GM19193 (cell line): ENCODE data around the gene SLC7A14.

Experiments
- POLR2A ChIP-seq: IDR thresholded peaks from 4 replicates; pipeline ENCODE4 v1.6.1; 2011; ENCODE audit not compliant: insufficient read depth, insufficient read length; ENCODE audit errors: extremely low read depth

SLC7A14 gene

DNA sequence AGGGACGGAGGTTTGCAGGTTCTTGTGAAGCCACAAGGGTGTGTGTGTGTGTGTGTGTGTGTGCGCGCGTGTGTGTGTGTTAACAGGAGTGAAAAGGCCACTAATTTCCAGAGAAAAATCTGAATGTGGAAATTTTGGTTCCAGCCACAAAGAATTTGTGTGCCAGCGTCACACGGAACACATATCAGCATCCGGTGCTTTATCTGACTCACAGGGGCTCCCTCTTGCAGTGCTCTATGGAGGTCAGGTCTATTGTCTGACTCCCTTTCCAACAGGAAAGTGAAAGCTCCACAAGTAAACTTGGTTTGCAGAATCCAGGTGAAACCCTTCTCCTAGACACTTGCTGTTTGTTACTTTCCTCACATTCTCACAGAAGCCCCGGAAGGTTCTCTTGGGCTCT, 161.0 kb downstream of the SLC7A14 start:
- no peak for TF ChIP-seq POLR2A

DNA sequence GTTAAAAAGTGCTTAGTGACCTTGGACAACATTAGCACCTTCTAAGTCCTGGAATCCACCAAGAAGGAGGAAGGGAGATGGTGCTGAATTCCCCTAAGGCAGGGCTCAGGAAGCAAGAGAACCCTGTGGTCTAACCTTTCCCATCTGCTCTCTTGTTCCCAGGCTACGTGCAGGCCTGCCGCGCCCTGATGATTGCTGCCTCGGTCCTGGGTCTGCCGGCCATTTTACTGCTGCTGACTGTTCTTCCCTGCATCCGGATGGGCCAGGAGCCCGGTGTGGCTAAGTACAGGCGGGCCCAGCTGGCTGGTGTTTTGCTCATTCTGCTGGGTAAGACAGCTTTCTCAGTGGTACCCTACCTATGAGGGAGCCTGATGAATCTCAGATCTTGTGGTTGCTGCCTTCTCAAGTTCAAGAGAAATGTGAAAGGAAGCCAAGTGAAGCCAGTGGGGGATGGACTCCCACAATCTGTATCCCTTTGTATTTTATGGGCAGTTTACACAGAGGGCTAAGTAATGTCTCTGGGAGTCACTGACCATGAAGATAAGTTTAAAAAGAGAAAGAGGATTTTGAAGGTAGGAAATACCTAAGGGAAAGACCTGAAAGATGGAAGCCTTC, 162.8 kb downstream of the SLC7A14 start:
- TF ChIP-seq POLR2A: no peak

DNA sequence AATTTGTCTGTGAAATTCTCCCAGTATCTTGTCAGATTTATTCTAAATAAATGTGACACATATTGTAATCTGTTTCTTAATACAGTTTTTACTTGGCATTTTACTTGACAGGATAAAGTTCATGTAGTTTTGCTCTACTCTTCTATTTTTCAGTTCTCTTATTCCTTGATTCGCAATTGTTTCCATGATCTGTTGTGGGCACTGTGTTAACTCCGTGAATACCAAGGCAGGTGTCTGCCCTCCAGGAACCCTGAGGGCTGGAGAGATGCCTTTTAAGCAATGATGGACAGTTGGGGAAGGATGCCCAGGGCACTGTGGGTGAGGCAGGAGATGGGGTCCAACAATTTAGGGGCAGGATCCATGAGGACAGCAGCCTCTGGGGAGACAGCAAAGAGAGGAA, 164.1 kb downstream of the SLC7A14 start:
- no peak for TF ChIP-seq POLR2A

DNA sequence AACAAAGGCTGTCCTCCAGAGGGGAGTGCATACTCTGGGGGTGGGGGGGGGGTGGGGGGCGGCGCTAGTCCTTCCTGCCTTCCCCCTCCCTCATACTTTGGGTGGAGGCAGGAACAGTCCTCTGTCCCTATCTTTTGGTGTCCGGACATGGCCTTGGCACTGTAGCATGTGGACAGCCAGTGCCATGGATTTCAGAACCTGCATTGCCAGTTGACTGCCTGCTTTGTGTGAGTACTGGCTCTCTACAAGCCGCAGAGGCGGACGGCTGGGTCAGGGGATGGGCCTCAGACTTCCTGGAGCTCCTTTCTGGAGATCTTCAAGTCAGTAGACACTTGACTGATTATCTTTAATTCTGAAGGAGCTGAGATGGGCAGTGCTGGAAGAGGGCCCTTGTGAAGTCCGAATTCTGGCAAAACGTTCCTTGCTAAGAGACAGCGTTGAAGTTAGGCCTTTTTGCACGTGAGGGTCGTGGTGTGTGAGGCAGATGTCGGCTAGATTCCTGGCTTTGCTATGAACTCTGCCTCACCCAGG, 164.7 kb downstream of the SLC7A14 start:
- no peak for TF ChIP-seq POLR2A

DNA sequence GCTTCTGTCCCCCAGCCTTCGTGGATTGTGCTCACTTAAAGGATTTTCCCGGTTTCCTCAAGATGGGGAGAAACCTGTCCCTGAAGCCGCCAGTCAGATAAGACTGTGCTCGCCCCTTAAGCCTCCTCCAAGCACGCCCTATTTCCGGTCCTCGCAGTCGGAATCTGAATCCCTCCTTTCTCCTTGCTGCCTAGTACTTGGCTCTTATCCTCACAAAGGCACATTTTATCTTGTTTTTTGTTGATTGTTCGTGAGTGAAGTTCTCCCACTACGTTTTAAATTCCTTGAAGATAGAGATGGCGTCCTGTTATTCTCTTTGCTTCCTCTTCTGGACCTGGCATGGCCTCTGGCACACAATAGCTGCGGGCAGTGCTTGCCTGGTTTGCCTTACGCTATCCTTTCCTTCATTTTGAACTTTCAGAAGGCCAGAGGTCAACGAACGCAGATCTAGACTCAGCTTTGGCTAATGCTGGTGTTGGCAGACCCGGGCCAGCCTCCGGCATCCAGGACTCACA, 165.5 kb downstream of the SLC7A14 start:
- TF ChIP-seq POLR2A: no peak

DNA sequence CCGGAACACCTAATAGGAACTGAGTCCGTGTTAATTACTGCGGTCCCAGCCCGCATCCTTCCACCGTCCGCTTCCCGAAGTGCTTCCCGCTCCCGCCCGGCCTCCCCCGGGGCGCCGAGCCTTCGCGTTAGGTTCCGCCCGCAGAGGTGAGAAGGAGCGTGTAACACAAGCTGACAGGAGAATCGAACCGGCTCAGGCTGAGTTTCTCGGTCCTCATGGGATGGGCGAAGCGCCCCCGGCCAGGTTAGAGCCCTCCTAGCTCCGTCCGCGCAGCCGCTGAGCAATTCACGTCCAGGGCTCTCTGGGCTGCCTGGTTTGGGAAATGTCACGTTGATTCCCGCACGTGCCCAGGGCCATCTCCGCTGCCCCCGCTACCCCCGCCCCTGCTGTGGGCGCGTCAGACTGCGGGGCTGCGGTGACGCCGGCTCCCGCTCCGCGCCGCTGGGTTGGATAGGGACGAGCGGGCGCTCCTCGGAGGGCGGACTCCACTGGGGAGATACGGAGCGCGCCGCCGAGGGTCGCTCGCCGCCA, 166.3 kb downstream of the SLC7A14 start:
- TF ChIP-seq POLR2A: no peak

DNA sequence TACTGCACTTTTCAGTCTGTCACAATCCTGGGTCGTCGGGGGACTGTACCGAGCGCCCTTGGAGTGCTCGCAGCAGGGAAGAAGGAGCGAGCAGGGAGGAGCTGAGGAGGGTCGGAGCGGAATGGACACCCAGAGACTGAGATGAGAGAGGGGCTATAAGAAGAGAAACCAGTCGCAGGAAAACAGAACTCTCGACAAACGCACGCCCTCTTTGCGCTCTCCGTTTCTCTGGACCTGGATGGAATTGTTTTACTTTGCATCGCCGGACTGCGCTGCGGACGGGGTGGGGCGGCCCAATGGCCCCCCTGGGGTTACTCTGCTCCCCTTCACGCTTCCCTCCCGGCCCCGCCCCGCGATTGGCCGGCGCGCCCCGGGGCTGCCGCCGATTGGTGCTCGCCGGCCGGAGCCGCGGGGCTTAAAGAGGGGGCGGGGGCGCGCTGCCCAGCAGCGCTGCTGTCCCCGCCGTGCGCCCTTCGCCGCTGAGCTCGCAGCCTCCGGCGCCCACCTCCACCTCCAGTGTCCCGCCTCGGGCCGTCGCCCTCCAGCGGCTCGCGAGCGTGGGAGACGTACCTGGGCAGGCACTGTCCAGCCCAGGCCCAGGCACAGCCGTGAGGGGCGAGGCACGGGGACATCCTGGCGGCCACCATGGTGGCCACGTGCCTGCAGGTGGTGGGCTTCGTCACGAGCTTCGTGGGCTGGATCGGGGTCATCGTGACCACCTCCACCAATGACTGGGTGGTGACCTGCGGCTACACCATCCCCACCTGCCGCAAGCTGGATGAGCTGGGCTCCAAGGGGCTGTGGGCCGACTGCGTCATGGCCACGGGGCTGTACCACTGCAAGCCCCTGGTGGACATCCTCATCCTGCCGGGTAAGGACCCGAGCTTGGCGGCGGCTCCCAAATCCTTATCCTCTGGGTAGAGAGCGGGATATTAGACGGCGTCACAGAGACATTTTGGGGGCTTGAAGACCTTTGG, 167.2 kb downstream of the SLC7A14 start, which contains the start of gene CLDN11:
TSS of gene CLDN11 (plus strand) at position 447 of the 977 bp plus-strand sequence. CDS start at position 646, 199 bp downstream.
- no peak for TF ChIP-seq POLR2A

DNA sequence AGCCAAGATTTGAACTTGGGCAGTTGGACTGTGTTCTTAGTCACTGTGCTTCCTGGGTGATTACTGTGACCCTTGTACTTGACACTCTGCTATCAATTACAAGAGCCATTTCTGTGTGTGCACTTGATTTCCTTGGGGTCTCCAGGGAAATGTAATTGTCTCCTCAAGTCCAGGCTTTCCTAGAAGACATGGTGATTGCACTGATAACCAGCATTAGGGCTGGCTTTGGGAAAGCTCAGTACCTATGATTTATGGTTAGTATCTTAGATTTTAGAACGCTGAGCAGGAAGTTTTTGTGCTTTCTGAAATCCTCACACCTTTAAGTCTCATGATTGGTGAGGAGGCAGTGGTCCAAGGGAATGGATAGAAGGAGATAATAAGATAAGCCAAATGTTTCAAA, 168.8 kb downstream of the SLC7A14 start:
- TF ChIP-seq POLR2A: no peak

DNA sequence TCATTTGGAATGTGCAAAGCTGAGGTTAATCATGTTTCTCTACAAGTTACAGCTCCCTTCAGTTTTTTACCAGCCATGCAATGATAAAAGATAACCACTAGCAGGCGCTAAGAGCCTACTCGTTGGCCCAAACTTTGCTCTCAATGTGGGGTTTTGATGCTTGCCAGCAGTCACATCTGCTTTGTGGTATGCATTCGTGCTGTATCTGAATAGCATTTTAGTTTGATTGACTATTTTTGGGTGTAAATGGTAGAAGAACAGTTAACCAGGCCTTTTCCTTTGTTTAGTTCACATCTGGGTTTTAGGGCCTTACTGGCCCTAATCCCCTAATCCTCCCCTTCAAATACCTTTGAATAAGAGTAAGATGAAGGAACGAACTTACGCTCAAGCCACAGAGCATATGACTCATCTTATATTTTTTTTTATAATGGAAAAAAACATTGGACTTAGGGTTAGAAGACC, 171.6 kb downstream of the SLC7A14 start:
- no peak for TF ChIP-seq POLR2A

DNA sequence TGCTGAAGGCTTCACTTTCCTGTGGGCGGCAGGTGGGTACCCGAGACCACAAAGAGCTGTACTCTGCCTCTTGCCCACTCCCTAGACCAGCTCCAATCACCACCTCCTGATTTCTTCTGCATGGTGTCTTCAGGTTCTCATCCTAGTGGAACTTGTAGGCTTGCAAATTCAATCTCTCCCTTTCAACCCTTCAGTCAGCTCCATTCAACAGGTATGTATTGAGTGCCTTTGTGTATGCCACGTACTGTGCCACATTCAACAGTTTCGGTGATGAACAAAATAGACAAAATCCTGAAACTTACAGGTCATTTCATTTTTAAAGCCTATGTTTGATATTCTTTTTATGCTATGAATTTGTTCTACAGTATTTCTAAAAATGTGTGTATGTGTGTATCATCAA, 172.6 kb downstream of the SLC7A14 start:
- no peak for TF ChIP-seq POLR2A

DNA sequence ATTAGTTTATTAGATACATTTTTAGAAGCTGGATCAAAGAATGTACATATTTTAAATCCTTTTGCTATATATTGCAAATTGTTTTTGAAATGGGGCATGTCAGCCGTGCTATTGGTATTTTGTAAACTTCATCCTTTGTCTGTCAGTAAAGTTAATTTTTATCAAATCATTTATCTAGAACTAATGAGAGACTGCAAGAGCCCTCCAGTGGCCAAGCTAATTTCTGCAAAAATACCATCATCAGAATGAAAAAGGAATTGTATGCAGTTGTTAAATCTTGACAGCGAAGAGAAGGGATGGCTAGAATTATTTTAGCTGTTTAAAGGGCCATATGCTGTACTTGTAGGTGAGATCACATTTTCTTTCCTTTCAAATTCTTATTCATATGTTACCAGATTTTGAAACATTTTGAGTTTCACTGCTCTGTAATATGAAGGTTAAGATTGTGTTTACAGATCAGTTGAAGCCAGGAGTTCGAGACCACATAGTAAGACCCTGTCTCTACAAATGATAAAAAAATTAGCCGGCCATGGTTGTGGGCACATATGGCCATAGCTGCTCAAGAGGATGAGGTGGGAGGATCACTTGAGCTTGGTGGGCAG, 175.3 kb downstream of the SLC7A14 start:
- no peak for TF ChIP-seq POLR2A
